ENCODE data around the gene PCDHGB3.
"Not testable (repeated sequence)": the region's sequence is repeated elsewhere in the genome, so short reads cannot be mapped to it uniquely, and the experiment has no call there.

The PCDHGB3 gene

DNA sequence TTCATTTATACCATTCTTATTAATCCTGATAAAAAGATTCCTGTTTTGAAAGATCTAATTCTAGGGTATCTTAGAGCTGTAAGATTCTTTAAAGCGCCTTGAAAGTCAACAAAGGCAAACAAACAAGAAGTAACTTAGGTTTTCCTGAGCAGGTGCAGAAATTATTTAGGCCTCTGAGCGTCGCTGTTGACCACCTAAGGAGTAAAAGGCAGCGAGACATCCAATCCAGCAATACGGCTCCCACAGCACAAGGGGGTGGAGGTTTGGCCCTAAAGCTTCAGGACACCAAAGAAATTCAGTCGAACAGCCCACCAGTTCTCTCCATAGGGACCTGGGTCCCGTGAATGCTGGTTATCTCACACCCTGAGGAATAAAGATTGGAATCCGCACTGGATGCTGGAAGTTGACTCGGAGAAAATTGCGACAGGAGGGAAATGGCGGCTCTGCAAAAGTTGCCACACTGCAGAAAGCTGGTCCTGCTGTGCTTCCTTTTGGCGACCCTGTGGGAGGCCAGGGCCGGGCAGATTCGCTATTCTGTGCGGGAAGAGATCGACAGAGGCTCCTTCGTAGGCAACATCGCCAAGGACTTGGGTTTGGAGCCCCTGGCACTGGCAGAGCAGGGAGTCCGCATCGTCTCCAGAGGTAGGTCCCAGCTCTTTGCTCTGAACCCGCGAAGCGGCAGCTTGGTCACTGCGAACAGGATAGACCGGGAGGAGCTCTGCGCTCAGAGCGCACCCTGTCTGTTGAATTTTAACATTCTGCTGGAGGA is 31.3 kb upstream of the PCDHGB3 start, which contains the start of gene PCDHGA2:
PCDHGA2 (plus strand) TSS at position 223 of the 769 bp plus-strand sequence.
- Histone ChIP-seq H4K20me1 (ENCODE audit: insufficient read depth, low read length) (no peaks in the 10 kb centered on the region), H3K4me2 (ENCODE audit: low read depth, low read length) (no peak within 1 kb of the TSS), H3K4me3 (ENCODE audit: low read length) (peak within 1 kb of the TSS; percentile 7; the same call in 1 of the 2 replicates), H3K79me2 (ENCODE audit: low read length) (no peaks in the 10 kb centered on the region), H2AFZ (ENCODE audit: low read length) (no peak within 1 kb of the TSS; the same call in 1 of the 2 replicates), H3K9me2 (replicated peaks; ENCODE audit: insufficient read depth, low read length) (no peaks in the 10 kb centered on the region), H3K36me3 (replicated peaks; ENCODE audit: insufficient read depth, low read length) (no peaks in the 10 kb centered on the region), H3K9me3 (replicated peaks; ENCODE audit: insufficient read depth, low read length) (no peaks in the 10 kb centered on the region), H3K4me1 (ENCODE audit: low read length) (no peaks in the 10 kb centered on the region), H3K27ac (ENCODE audit: low read length) (no peak within 1 kb of the TSS), H3K27me3 (replicated peaks; ENCODE audit: insufficient read depth, low read length) (0 out of 2 replicates have a peak, but pooled peaks cover 7% of the 10 kb centered on the region), H3F3A (ENCODE audit: insufficient read depth, low read length) (no peaks in the 10 kb centered on the region), H3K9ac (ENCODE audit: low read length) (no peak within 1 kb of the TSS)
- TF ChIP-seq, protein P1, sequence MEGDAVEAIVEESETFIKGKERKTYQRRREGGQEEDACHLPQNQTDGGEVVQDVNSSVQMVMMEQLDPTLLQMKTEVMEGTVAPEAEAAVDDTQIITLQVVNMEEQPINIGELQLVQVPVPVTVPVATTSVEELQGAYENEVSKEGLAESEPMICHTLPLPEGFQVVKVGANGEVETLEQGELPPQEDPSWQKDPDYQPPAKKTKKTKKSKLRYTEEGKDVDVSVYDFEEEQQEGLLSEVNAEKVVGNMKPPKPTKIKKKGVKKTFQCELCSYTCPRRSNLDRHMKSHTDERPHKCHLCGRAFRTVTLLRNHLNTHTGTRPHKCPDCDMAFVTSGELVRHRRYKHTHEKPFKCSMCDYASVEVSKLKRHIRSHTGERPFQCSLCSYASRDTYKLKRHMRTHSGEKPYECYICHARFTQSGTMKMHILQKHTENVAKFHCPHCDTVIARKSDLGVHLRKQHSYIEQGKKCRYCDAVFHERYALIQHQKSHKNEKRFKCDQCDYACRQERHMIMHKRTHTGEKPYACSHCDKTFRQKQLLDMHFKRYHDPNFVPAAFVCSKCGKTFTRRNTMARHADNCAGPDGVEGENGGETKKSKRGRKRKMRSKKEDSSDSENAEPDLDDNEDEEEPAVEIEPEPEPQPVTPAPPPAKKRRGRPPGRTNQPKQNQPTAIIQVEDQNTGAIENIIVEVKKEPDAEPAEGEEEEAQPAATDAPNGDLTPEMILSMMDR (IDR thresholded peaks at IDR 0.05; ENCODE audit: low read length): peak; percentile 49
- TF ChIP-seq EZH2 (optimal IDR thresholded peaks at IDR 0.05; ENCODE audit: low read depth, low read length) (no peak), EZH2phosphoT487 (IDR thresholded peaks at IDR 0.05; ENCODE audit: low read length) (no peak)
- peak; percentile 37 for DNase-seq

DNA sequence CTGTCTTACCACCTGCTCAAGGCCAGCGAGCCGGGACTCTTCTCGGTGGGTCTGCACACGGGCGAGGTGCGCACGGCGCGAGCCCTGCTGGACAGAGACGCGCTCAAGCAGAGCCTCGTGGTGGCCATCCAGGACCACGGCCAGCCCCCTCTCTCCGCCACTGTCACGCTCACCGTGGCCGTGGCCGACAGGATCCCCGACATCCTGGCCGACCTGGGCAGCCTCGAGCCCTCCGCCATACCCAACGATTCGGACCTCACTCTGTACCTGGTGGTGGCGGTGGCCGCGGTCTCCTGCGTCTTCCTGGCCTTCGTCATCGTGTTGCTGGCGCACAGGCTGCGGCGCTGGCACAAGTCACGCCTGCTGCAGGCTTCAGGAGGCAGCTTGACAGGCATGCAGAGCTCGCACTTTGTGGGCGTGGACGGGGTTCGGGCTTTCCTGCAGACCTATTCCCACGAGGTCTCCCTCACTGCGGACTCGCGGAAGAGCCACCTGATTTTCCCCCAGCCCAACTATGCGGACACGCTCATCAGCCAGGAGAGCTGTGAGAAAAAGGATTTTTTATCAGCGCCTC is 29.2 kb upstream of the PCDHGB3 start:
- H3K27ac ChIP-seq (ENCODE audit: low read length); H3K4me1 ChIP-seq (ENCODE audit: low read length): not testable (repeated sequence)

DNA sequence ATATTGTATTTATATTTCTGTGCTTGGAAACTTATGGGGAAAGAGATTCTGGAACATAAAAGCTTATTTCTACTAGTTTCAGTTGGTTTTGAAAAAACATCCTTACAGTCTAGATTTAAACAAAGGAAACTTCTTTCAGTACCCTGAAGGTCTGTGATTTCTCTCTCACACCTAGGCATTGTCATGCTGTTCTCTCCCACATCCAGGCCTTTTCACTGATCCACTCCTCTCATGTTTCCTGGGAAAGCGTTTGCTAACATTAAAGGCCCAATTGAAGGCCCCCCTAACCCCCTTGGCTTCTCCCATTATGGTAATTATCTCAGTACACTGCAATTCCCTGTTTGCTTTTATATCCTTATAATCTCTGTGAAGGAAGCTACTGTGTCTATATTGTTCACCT is 27.3 kb upstream of the PCDHGB3 start:
- Histone ChIP-seq H3K9me3 (replicated peaks; ENCODE audit: insufficient read depth, low read length) (no peaks in the 10 kb centered on the region), H3K27me3 (replicated peaks; ENCODE audit: insufficient read depth, low read length) (no peaks in the 10 kb centered on the region; the same call in 1 of the 2 replicates), H3K79me2 (ENCODE audit: low read length) (no peaks in the 10 kb centered on the region), H3K36me3 (replicated peaks; ENCODE audit: insufficient read depth, low read length) (no peaks in the 10 kb centered on the region), H3K9ac (ENCODE audit: low read length) (no peak overlapping the region), H3K4me3 (ENCODE audit: low read length) (no peak overlapping the region), H3K27ac (ENCODE audit: low read length) (no peak overlapping the region), H3K4me1 (ENCODE audit: low read length) (no peaks in the 10 kb centered on the region), H3F3A (ENCODE audit: insufficient read depth, low read length) (no peaks in the 10 kb centered on the region), H2AFZ (ENCODE audit: low read length) (no peak overlapping the region), H3K4me2 (ENCODE audit: low read depth, low read length) (no peak overlapping the region), H3K9me2 (replicated peaks; ENCODE audit: insufficient read depth, low read length) (no peaks in the 10 kb centered on the region), H4K20me1 (ENCODE audit: insufficient read depth, low read length) (no peaks in the 10 kb centered on the region)
- TF ChIP-seq EZH2 (optimal IDR thresholded peaks at IDR 0.05; ENCODE audit: low read depth, low read length) (no peak), EZH2phosphoT487 (IDR thresholded peaks at IDR 0.05; ENCODE audit: low read length) (no peak)
- TF ChIP-seq, protein P1 (IDR thresholded peaks at IDR 0.05; ENCODE audit: low read length): no peak
- DNase-seq: no peak

More for the DNA sequence above, 29.2 kb upstream of the PCDHGB3 start:
- not testable (repeated sequence) for H3K27me3 ChIP-seq (replicated peaks; ENCODE audit: insufficient read depth, low read length); H3K9me3 ChIP-seq (replicated peaks; ENCODE audit: insufficient read depth, low read length); H4K20me1 ChIP-seq (ENCODE audit: insufficient read depth, low read length); H3K4me2 ChIP-seq (ENCODE audit: low read depth, low read length); DNase-seq; H3K9ac ChIP-seq (ENCODE audit: low read length); H3K79me2 ChIP-seq (ENCODE audit: low read length); H3F3A ChIP-seq (ENCODE audit: insufficient read depth, low read length); H3K4me3 ChIP-seq (ENCODE audit: low read length); H2AFZ ChIP-seq (ENCODE audit: low read length); H3K36me3 ChIP-seq (replicated peaks; ENCODE audit: insufficient read depth, low read length); H3K9me2 ChIP-seq (replicated peaks; ENCODE audit: insufficient read depth, low read length)

All from MM.1S (cell line).